Measurements from ENCODE around the gene KCTD13. TPM values are rescaled to one million over a fixed set of nuclear protein-coding genes. Genes with fewer than 3 reads are reported as not detected.

The KCTD13 gene
- total RNA-seq, 1 experiment from 2014 or later = 8.2 TPM

DNA sequence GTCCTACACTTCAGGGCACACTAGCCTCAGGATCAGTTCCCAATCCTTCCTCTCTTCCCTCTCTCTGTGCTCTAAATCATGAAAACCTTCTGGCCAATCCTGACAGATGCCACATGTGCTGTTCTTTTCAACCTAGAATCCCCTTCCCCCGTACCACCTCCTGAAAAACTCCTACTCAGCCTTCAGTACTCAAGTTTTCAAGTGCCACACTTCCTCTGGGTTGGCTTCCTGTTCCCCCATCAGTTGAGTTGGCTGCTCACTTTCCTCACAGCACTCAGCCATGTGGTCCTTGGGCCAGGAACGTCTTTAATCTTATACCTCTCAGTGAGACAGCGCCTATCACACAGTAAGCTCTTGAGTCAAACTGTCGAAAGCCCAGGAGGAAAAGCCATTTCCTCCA lies 22.4 kb downstream of the KCTD13 start:
- intact Hi-C loops (cut with micrococcal nuclease) = no loop called here
- Histone ChIP-seq H3K27ac (ENCODE audit: low read length) (no peak overlapping the region), H3K27me3 (ENCODE audit: low read length) (no peaks in the 10 kb centered on the region), H3K4me3 (ENCODE audit: low read length) (no peak overlapping the region), H3K79me2 (ENCODE audit: low read length) (no peaks in the 10 kb centered on the region), H3K4me2 (ENCODE audit: low read length) (no peak overlapping the region), H3K4me1 (ENCODE audit: insufficient read depth, low read length) (peaks cover 6% of the 10 kb centered on the region; the same call in 1 of the 2 replicates), H3K36me3 (ENCODE audit: low read depth, low read length) (no peaks in the 10 kb centered on the region), H2AFZ (ENCODE audit: low read length) (no peak overlapping the region), H4K20me1 (ENCODE audit: low read length) (no peaks in the 10 kb centered on the region), H3K9ac (ENCODE audit: low read length) (no peak overlapping the region), H3K9me2 (replicated peaks; ENCODE audit: low read length) (no peaks in the 10 kb centered on the region), H3K9me3 (ENCODE audit: low read length) (no peaks in the 10 kb centered on the region), H3F3A (ENCODE audit: low read length, unreplicated experiment) (no peaks in the 10 kb centered on the region)
- CTCF ChIA-PET = no interaction called here
- no peak for ATAC-seq
- POLR2A ChIA-PET (ENCODE audit: unreplicated experiment) = no interaction called here
- no peak for TF ChIP-seq EZH2 (IDR thresholded peaks at IDR 0.05; ENCODE audit: low read length, unreplicated experiment)
- TF ChIP-seq, protein P1, sequence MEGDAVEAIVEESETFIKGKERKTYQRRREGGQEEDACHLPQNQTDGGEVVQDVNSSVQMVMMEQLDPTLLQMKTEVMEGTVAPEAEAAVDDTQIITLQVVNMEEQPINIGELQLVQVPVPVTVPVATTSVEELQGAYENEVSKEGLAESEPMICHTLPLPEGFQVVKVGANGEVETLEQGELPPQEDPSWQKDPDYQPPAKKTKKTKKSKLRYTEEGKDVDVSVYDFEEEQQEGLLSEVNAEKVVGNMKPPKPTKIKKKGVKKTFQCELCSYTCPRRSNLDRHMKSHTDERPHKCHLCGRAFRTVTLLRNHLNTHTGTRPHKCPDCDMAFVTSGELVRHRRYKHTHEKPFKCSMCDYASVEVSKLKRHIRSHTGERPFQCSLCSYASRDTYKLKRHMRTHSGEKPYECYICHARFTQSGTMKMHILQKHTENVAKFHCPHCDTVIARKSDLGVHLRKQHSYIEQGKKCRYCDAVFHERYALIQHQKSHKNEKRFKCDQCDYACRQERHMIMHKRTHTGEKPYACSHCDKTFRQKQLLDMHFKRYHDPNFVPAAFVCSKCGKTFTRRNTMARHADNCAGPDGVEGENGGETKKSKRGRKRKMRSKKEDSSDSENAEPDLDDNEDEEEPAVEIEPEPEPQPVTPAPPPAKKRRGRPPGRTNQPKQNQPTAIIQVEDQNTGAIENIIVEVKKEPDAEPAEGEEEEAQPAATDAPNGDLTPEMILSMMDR (conservative IDR thresholded peaks at IDR 0.05; ENCODE audit: low read depth, low read length) = no peak
- TF ChIP-seq EZH2phosphoT487 (IDR thresholded peaks at IDR 0.05; ENCODE audit: borderline replicate concordance, low read length) = no peak
- no TSS peak for BruUV-seq (replicated peaks)
- DNase-seq = no peak

DNA sequence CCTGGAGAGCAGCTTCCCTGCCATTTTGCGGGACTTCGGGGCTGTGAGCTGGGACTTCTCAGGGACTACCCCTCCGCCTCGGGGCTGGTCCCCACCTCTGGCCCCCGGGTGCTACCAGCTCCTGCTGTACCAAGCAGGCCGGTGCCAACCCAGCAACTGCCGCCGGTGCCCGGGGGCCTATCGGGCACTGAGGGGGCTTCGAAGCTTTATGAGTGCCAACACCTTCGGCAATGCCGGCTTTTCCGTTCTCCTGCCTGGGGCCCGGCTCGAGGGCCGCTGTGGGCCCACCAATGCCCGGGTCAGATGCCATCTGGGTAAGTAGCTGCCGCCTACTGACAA lies 24.4 kb downstream of the KCTD13 start:
- no TSS peak for BruUV-seq (replicated peaks)
- H3K79me2 ChIP-seq (ENCODE audit: low read length) = no peaks in the 10 kb centered on the region
- peaks cover 7% of the 10 kb centered on the region; the same call in 1 of the 2 replicates for H3K4me1 ChIP-seq (ENCODE audit: insufficient read depth, low read length)
- POLR2A ChIA-PET (ENCODE audit: unreplicated experiment) = interaction anchor here (0.5 kb wide), 1 partner anchor 12 kb away, joined by 3 read pairs; no protein-coding TSS in a partner anchor
- CTCF ChIA-PET = no interaction called here
- H2AFZ ChIP-seq (ENCODE audit: low read length) = no peak overlapping the region
- no peaks in the 10 kb centered on the region for H3K27me3 ChIP-seq (ENCODE audit: low read length)
- intact Hi-C loops (cut with micrococcal nuclease) = no loop called here
- no peak overlapping the region for H3K9ac ChIP-seq (ENCODE audit: low read length)
- TF ChIP-seq EZH2phosphoT487 (IDR thresholded peaks at IDR 0.05; ENCODE audit: borderline replicate concordance, low read length) (no peak), EZH2 (IDR thresholded peaks at IDR 0.05; ENCODE audit: low read length, unreplicated experiment) (no peak)
- TF ChIP-seq, protein P1 (conservative IDR thresholded peaks at IDR 0.05; ENCODE audit: low read depth, low read length) = no peak
- H3K36me3 ChIP-seq (ENCODE audit: low read depth, low read length) = no peaks in the 10 kb centered on the region
- H3K9me3 ChIP-seq (ENCODE audit: low read length) = no peaks in the 10 kb centered on the region
- no peaks in the 10 kb centered on the region for H4K20me1 ChIP-seq (ENCODE audit: low read length)
- no peak overlapping the region for H3K4me2 ChIP-seq (ENCODE audit: low read length)
- no peak overlapping the region for H3K4me3 ChIP-seq (ENCODE audit: low read length)
- H3K27ac ChIP-seq (ENCODE audit: low read length) = no peak overlapping the region
- no peak for ATAC-seq
- H3F3A ChIP-seq (ENCODE audit: low read length, unreplicated experiment) = no peaks in the 10 kb centered on the region
- no peak for DNase-seq
- H3K9me2 ChIP-seq (replicated peaks; ENCODE audit: low read length) = no peaks in the 10 kb centered on the region

DNA sequence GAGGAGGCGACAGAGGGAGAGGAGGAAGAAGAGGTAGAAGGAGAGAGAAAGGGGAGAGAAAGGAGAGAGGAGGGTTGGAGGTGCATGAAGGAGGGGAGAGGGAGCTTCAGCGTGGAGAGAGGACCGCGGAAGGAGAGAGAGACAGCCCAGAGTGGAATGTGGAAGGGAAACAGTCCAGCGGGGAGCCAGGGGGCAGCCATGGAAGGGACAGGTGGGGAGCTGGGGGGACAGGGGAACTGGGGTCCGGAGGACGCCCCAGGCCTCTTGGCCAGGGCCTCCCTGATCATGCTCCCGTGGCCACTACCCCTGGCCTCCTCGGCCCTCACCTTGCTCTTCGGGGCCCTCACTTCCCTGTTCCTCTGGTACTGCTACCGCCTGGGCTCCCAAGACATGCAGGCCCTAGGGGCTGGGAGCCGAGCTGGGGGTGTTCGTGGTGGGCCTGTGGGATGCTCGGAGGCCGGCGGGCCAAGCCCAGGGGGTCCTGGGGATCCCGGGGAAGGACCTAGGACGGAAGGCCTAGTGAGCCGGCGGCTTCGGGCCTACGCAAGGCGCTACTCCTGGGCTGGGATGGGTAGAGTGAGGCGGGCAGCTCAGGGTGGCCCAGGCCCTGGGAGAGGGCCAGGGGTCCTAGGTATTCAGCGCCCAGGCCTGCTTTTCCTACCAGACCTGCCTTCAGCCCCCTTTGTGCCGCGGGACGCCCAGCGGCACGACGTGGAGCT lies 25.0 kb downstream of the KCTD13 start:
- DNase-seq (no peak), ATAC-seq (no peak)
- H3K4me1 ChIP-seq (ENCODE audit: insufficient read depth, low read length) = peaks cover 7% of the 10 kb centered on the region; the same call in 1 of the 2 replicates
- H3K27me3 ChIP-seq (ENCODE audit: low read length) = no peaks in the 10 kb centered on the region
- H3K9me3 ChIP-seq (ENCODE audit: low read length) = no peaks in the 10 kb centered on the region
- no peaks in the 10 kb centered on the region for H4K20me1 ChIP-seq (ENCODE audit: low read length)
- H2AFZ ChIP-seq (ENCODE audit: low read length) = peak overlapping the region; percentile 72
- no peaks in the 10 kb centered on the region for H3F3A ChIP-seq (ENCODE audit: low read length, unreplicated experiment)
- peak overlapping the region; percentile 98 for H3K4me2 ChIP-seq (ENCODE audit: low read length)
- no peaks in the 10 kb centered on the region for H3K79me2 ChIP-seq (ENCODE audit: low read length)
- H3K36me3 ChIP-seq (ENCODE audit: low read depth, low read length) = no peaks in the 10 kb centered on the region
- peak overlapping the region; percentile 20; the same call in 1 of the 2 replicates for H3K27ac ChIP-seq (ENCODE audit: low read length)
- no peak for TF ChIP-seq EZH2phosphoT487 (IDR thresholded peaks at IDR 0.05; ENCODE audit: borderline replicate concordance, low read length)
- TF ChIP-seq, protein P1 (conservative IDR thresholded peaks at IDR 0.05; ENCODE audit: low read depth, low read length) = no peak
- no peak for TF ChIP-seq EZH2 (IDR thresholded peaks at IDR 0.05; ENCODE audit: low read length, unreplicated experiment)
- H3K4me3 ChIP-seq (ENCODE audit: low read length) = peak overlapping the region; percentile 66
- BruUV-seq (replicated peaks) = TSS peak; percentile 56
- H3K9me2 ChIP-seq (replicated peaks; ENCODE audit: low read length) = no peaks in the 10 kb centered on the region
- POLR2A ChIA-PET (ENCODE audit: unreplicated experiment) = interaction anchor here (0.5 to 0.8 kb wide), 3 partner anchors 12 to 152 kb away, joined by 3 to 4 read pairs (median 3); no protein-coding TSS in a partner anchor
- peak overlapping the region; percentile 52 for H3K9ac ChIP-seq (ENCODE audit: low read length)
- CTCF ChIA-PET = interaction anchor here (0.6 kb wide), 1 partner anchor 72 kb away, joined by 15 read pairs; no protein-coding TSS in a partner anchor
- intact Hi-C loops (cut with micrococcal nuclease) = no loop called here

Measured in PC-3 (cell line).